Fibroblast of villous mesenchyme (primary cell): ENCODE measurements around the gene KCNN1. TPM values are rescaled to one million over a fixed set of nuclear protein-coding genes. Genes with fewer than 3 reads are reported as not detected.
"Not testable (repeated sequence)": the region's sequence is repeated elsewhere in the genome, so short reads cannot be mapped to it uniquely, and the experiment has no call there.

ENCODE experiments used
- DNase-seq: peaks from one replicate; pipeline ENCODE4 v3.0.0-alpha.2; 2010; ENCODE audit warnings: low read depth
- H3K4me3 ChIP-seq: 2 replicates; pipeline ENCODE4 v1.5.1; 2011; ENCODE audit warnings: low read depth, mild to moderate bottlenecking, low read length
- total RNA-seq: library from RNA; depleted of rRNA; stranded (reverse); fragments of >200 nt; gene quantifications from 2 replicates; pipeline ENCODE4 v1.2.3, GENCODE V29; 2012
- TF ChIP-seq, protein P1 (sequence below): IDR thresholded peaks from 2 replicates; pipeline ENCODE4 v1.5.1; 2012; ENCODE audit warnings: low read depth, mild to moderate bottlenecking, low read length; ENCODE audit not compliant: insufficient read depth

Gene KCNN1
- total RNA-seq, 1 donor: under 0.01 TPM

GRCh38 chr19:18002347-18002850 lies 35.5 kb downstream of the KCNN1 start:
- DNase-seq: no peak
- H3K4me3 ChIP-seq: no peak overlapping the region
- TF ChIP-seq, protein P1, sequence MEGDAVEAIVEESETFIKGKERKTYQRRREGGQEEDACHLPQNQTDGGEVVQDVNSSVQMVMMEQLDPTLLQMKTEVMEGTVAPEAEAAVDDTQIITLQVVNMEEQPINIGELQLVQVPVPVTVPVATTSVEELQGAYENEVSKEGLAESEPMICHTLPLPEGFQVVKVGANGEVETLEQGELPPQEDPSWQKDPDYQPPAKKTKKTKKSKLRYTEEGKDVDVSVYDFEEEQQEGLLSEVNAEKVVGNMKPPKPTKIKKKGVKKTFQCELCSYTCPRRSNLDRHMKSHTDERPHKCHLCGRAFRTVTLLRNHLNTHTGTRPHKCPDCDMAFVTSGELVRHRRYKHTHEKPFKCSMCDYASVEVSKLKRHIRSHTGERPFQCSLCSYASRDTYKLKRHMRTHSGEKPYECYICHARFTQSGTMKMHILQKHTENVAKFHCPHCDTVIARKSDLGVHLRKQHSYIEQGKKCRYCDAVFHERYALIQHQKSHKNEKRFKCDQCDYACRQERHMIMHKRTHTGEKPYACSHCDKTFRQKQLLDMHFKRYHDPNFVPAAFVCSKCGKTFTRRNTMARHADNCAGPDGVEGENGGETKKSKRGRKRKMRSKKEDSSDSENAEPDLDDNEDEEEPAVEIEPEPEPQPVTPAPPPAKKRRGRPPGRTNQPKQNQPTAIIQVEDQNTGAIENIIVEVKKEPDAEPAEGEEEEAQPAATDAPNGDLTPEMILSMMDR: no peak

DNA sequence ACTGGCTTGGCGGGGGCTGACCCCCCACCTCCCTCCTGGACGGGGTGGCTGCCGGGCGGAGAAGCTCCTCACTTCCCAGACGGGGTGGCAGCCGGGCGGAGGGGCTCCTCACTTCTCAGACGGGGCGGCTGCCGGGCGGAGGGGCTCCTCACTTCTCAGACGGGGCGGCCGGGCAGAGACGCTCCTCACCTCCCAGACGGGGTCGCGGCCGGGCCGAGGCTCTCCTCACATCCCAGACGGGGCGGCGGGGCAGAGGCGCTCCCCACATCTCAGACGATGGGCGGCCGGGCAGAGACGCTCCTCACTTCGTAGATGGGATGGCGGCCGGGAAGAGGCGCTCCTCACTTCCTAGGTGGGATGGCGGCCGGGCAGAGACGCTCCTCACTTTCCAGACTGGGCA lies 38.8 kb downstream of the KCNN1 start:
- DNase-seq, H3K4me3 ChIP-seq: not testable (repeated sequence)

DNA sequence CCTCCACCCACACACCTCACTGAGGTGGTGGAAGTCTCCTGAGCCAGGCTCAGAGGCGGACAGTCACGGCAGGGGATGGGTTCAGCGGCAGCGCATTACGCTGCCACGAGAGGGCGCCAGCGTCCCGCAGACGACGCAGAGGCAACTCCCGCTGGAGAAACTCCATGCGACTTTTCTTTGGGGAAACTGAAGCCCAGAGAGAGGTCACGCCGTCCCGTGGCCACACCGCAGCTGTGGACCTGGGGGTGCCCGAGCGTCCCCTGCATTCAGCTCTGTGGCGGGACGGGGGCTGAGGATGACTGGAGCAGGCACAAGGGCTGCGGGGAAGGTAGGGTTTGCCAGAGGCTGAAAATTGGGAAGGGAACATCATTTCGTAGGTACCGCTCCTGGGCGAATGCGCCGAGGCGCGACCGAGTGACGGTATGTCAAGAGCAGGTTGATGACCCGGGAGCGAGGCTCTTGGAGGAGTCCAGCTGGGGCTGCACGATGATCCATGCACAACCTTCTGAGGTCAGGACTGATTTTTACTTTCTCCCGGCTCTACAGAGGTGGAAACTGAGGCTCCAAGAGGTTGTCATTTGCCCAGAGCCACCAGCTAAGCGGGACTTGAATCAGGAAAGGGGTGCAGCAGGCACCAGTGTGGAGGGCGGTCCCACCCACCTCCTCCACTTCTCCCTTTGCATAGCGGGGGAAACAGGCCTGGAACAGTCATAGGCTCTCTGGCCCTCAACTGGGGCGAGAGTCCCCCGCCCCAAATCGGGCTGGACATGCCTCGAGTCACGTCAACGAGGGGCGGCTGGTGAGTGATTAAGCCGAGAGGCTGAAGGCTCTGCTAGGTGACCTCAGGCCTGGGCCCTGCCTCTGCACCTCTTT lies 40.4 kb downstream of the KCNN1 start:
- H3K4me3 ChIP-seq: peak overlapping the region; percentile 61
- peak; percentile 72 for DNase-seq
- TF ChIP-seq, protein P1: peak; percentile 95

DNA sequence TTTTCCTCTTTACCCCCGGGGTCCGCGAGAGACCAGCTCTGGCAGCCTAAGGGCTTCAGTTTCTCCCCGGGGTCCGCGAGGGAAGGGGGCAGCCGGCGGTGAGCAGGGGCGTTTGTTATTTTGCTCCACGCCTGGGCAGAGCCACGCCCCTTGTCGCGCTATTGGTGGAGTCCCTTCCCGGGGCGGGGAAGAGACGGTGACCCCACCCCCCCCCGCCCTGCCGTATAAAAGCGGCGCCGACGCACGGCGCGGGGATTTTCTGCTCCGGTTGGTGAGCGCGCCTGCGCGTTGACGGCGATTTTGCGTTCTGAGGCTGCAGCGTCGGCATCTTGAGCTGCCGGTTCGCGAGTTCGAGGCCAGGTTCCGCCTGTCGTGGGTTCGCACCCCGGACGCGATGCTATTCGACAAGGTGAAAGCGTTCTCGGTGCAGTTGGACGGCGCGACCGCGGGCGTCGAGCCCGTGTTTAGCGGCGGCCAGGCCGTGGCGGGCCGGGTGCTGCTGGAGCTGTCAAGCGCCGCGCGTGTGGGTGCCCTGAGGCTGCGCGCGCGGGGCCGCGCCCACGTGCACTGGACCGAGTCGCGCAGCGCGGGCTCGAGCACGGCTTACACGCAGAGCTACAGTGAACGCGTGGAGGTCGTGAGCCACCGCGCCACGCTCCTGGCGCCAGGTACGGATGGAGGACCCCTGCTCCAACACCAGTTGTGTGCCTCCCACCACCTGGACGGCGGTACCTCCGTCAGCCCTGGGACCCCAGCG lies 41.2 kb downstream of the KCNN1 start, which contains the start of gene ARRDC2:
Gene ARRDC2 (plus strand): TSS at position 254 of the 757 bp plus-strand sequence. CDS start 141 bp downstream, at position 395.
- TF ChIP-seq, protein P1: no peak
- peak within 1 kb of the TSS; percentile 61 for H3K4me3 ChIP-seq
- peak; percentile 92 for DNase-seq

GRCh38 chr19:18008814-18009213 lies 41.9 kb downstream of the KCNN1 start:
- TF ChIP-seq, protein P1: no peak
- no peak for DNase-seq
- H3K4me3 ChIP-seq: peak overlapping the region; percentile 55

DNA sequence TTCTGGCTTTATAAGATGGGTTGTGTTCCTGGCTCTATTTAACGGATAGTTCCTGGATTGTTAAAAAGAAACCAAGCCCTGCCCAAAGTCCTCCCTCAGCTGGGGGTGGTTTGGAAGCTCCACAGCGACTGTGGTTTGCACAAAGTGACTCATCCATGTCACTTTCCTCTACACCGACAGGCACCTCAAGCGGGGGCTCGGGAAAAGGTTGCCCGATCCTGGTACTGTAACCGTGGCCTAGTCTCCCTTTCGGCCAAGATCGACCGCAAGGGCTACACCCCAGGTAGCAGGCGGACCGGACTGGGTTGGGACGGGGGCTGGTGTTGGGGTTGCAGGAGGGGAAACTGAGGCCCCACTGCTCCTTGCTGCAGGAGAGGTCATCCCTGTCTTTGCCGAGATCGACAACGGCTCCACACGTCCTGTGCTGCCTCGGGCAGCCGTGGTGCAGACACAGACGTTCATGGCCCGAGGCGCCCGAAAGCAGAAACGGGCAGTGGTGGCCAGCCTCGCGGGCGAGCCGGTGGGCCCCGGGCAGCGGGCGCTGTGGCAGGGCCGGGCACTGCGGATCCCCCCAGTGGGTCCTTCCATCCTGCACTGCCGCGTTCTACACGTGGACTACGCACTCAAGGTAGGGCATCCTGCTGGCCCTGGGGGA lies 42.6 kb downstream of the KCNN1 start:
- no peak for DNase-seq
- TF ChIP-seq, protein P1: no peak
- H3K4me3 ChIP-seq: no peak overlapping the region
